Karpas-422 (cell line): ENCODE measurements around the gene TEX19. TPM values are rescaled to one million over a fixed set of nuclear protein-coding genes. Genes with fewer than 3 reads are reported as not detected.

Source experiments
- DNase-seq: peaks from one replicate; pipeline ENCODE4 v3.0.0-alpha.2; 2015
- H2AFZ ChIP-seq: fragments of 200-600 bp; sonication (generic); 2 replicates; pipeline ENCODE4 v1.6.1; 2014; ENCODE audit warnings: antibody characterized with exemption, low read length, mixed read lengths
- H3K27ac ChIP-seq: fragments of 200-600 bp; sonication (generic); 2 replicates; pipeline ENCODE4 v1.5.1; 2014; ENCODE audit warnings: mild to moderate bottlenecking, low read length, moderate library complexity
- H3K27me3 ChIP-seq: fragments of 200-600 bp; sonication (generic); 2 replicates; pipeline ENCODE4 v1.6.1; 2014; ENCODE audit warnings: low read length, mixed read lengths
- H3K36me3 ChIP-seq: fragments of 200-600 bp; sonication (generic); 2 replicates; pipeline ENCODE4 v1.6.1; 2014; ENCODE audit warnings: low read length, mixed read lengths; ENCODE audit not compliant: insufficient read depth
- H3K4me1 ChIP-seq: fragments of 200-600 bp; sonication (generic); 2 replicates; pipeline ENCODE4 v1.6.1; 2014; ENCODE audit warnings: mild to moderate bottlenecking, low read length, mixed read lengths
- H3K4me2 ChIP-seq: fragments of 200-600 bp; sonication (generic); 2 replicates; pipeline ENCODE4 v1.6.1; 2014; ENCODE audit warnings: low read length, low read depth, mild to moderate bottlenecking; ENCODE audit not compliant: poor library complexity, severe bottlenecking
- H3K4me3 ChIP-seq: fragments of 200-600 bp; sonication (generic); 2 replicates; pipeline ENCODE4 v1.5.1; 2014; ENCODE audit warnings: mild to moderate bottlenecking, antibody characterized with exemption, low read length, mixed read lengths
- H3K79me2 ChIP-seq: fragments of 200-600 bp; sonication (generic); 2 replicates; pipeline ENCODE4 v1.6.1; 2014; ENCODE audit warnings: mild to moderate bottlenecking, low read length, mixed read lengths
- H3K9ac ChIP-seq: fragments of 200-600 bp; sonication (generic); 2 replicates; pipeline ENCODE4 v1.6.0; 2014; ENCODE audit warnings: low read length
- H3K9me2 ChIP-seq: fragments of 200-600 bp; sonication (generic), shearing (Covaris generic); replicated peaks from 2 replicates; pipeline ENCODE4 v1.6.0; 2014; ENCODE audit warnings: mild to moderate bottlenecking, low read length, moderate library complexity; ENCODE audit not compliant: insufficient read depth
- H3K9me3 ChIP-seq: fragments of 300-700, 200-600 bp; sonication (generic); 2 replicates; pipeline ENCODE4 v1.6.1; 2014; ENCODE audit warnings: low read length, mixed read lengths
- H4K20me1 ChIP-seq: fragments of 200-600 bp; sonication (generic); 2 replicates; pipeline ENCODE4 v1.6.1; 2014; ENCODE audit warnings: mild to moderate bottlenecking, antibody characterized with exemption, low read length, low read depth; ENCODE audit not compliant: insufficient read depth
- total RNA-seq: library from RNA; depleted of rRNA; stranded (reverse); fragments of >200 nt; shearing (Covaris generic); gene quantifications from 2 replicates; pipeline ENCODE4 v1.2.3, GENCODE V29; 2014; ENCODE audit warnings: low replicate concordance; rRNA removed

TEX19 gene, protein sequence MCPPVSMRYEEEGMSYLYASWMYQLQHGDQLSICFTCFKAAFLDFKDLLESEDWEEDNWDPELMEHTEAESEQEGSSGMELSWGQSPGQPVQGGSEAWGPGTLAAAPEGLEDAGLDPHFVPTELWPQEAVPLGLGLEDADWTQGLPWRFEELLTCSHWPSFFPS
- total RNA-seq, result 0.34 and 2.3 TPM in 2 replicates

DNA sequence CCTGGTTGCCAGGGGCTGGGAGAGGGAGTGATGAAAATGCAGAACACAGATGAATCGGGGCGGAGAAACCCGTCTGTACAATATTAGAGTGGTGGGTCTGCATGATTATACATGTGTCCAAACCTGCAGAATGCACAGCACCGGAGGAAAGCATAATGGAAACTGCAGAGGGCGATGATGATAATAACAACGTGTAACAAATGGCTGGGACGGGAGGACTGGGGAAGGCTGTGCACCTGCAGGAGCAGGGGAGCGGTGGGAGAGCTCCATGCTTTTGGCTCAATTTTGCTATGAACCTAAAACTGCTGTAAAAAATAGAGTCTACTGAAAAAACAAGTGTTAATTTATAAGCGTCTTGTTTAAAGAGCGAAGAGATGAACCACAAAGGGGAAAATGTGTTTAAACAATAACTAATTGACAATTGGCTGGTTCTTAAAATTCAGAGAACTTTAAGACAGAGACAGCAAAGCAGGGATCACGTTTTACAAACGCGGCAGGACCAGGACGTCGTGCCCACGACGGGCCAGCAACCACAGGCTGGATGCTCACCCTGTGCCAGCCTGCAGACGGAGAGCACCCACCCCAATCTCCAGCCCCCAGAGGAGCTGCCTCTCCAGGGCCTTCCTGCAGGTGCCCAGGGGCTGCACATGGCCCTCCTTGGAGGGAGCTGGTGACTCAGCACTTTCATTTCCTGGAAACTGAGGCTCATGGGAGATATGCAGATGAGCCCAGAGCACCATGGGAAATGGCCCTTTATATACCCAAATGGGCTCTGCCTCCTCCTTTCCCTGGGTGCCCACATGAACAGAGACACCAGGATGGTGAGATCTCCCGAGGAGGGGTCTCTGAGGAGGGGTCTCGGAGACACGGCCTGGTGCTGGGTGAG, at the start of gene TEX19:
Gene TEX19 (plus strand): TSS at position 783 of the 886 bp plus-strand sequence. CDS start 2,904 bp downstream, outside the sequence.
- Histone ChIP-seq H3K79me2 (no peaks in the 10 kb centered on the region), H3K4me3 (no peak within 1 kb of the TSS), H3K27ac (no peak within 1 kb of the TSS), H3K9me3 (no peaks in the 10 kb centered on the region), H3K4me2 (no peak within 1 kb of the TSS), H4K20me1 (no peaks in the 10 kb centered on the region), H3K4me1 (peaks cover 15% of the 10 kb centered on the region), H3K9ac (no peak within 1 kb of the TSS), H3K9me2 (no peaks in the 10 kb centered on the region), H3K27me3 (no peaks in the 10 kb centered on the region), H3K36me3 (no peaks in the 10 kb centered on the region), H2AFZ (0 out of 2 replicates have a peak within 1 kb of the TSS, but pooled peaks have one; percentile 52)
- peak; percentile 83 for DNase-seq

DNA sequence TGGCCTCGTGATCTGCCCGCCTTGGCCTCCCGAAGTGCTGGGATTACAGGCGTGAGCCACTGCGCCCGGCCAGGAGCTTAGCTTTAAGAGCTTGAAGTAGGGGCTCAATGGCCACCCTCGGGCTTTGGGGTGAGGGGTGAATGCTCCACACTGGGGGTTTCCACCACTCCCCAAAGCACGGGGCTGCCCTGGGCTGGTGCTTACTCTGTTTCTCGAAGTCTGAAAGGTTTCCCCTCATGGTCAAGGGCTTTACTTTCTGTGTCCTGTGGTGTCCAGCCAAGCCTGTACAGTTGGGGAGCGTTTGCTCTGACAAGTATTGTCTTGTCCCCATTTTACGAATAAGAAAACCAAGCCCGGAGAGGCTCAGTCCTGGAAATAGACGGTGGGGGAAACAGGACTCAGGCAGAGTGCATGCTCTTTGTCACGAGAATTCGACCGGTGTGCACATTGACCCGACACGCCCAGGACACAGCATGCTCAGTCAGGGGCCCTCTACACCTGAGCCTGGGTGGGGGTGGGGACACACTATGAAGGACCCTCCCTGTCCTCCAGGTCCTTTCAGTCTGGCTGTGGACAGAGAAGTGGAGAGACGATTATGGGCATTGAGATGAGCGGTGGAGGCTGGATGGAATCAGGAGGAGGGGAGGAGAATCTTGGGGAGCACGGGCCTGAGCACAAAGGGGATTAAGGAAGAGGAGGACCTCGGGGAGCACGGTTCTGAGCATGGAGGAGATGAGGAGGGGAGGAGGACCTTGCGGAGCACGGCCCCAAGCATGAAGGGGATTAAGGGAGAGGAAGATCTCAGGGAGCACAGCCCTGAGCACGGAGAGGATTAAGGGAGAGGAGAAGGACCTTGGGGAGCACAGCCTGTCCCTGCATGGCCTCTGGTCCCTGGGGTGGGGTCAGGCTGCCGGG, 49.1 kb upstream of the TEX19 start:
- Histone ChIP-seq H3K9ac (no peak overlapping the region), H3K9me2 (no peaks in the 10 kb centered on the region), H3K4me2 (no peak overlapping the region), H3K27ac (no peak overlapping the region), H3K4me3 (no peak overlapping the region), H3K79me2 (no peaks in the 10 kb centered on the region), H2AFZ (no peak overlapping the region), H3K9me3 (no peaks in the 10 kb centered on the region), H4K20me1 (no peaks in the 10 kb centered on the region), H3K4me1 (no peaks in the 10 kb centered on the region), H3K36me3 (no peaks in the 10 kb centered on the region), H3K27me3 (no peaks in the 10 kb centered on the region)
- no peak for DNase-seq

DNA sequence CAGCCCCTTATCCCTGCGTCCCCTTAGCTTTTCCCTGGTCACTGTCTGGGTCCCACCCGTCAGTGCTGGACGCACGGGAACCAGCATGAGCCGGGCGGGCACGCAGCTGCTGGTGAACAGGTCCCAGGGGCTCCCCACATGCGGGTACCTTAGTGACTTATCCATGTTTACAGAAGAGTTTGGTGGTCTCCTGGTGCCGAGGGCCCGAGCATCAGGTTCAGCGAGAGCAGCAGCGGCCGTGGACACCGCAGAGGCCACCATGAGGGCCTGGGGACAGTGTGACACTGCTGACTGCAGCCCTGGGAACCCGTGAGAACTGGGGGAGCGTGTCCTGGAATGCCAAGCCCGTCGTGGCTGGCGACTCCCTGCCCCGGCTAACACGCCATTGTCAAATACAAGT, 48.2 kb upstream of the TEX19 start:
- Histone ChIP-seq H3K27me3 (no peaks in the 10 kb centered on the region), H3K9ac (no peak overlapping the region), H4K20me1 (no peaks in the 10 kb centered on the region), H3K9me2 (no peaks in the 10 kb centered on the region), H3K4me2 (no peak overlapping the region), H3K4me3 (no peak overlapping the region), H3K27ac (no peak overlapping the region), H2AFZ (no peak overlapping the region), H3K79me2 (no peaks in the 10 kb centered on the region), H3K4me1 (no peaks in the 10 kb centered on the region), H3K36me3 (no peaks in the 10 kb centered on the region), H3K9me3 (no peaks in the 10 kb centered on the region)
- no peak for DNase-seq

DNA sequence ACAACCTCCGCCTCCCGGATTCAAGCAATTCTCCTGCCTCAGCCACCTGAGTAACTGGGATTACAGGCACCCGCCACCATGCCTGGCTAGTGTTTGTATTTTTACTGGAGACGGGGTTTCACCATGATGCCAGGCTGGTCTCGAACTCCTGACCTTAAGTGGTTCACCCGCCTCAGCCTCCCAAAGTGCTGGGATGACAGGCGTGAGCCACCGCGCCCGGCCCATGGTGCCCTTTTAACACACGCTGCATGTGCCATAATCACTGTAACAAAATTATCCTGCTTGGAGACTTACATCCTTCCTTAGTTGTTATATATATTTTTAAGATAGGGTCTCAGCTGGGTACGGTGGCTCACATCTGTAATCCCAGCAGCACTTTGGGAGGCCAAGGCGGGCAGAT, 47.1 kb upstream of the TEX19 start:
- Histone ChIP-seq H3K4me3 (no peak overlapping the region), H4K20me1 (no peaks in the 10 kb centered on the region), H3K4me1 (no peaks in the 10 kb centered on the region), H3K9me2 (no peaks in the 10 kb centered on the region), H3K9me3 (no peaks in the 10 kb centered on the region), H3K9ac (no peak overlapping the region), H3K4me2 (no peak overlapping the region), H3K27ac (no peak overlapping the region), H2AFZ (no peak overlapping the region), H3K27me3 (no peaks in the 10 kb centered on the region), H3K36me3 (no peaks in the 10 kb centered on the region), H3K79me2 (no peaks in the 10 kb centered on the region)
- no peak for DNase-seq

DNA sequence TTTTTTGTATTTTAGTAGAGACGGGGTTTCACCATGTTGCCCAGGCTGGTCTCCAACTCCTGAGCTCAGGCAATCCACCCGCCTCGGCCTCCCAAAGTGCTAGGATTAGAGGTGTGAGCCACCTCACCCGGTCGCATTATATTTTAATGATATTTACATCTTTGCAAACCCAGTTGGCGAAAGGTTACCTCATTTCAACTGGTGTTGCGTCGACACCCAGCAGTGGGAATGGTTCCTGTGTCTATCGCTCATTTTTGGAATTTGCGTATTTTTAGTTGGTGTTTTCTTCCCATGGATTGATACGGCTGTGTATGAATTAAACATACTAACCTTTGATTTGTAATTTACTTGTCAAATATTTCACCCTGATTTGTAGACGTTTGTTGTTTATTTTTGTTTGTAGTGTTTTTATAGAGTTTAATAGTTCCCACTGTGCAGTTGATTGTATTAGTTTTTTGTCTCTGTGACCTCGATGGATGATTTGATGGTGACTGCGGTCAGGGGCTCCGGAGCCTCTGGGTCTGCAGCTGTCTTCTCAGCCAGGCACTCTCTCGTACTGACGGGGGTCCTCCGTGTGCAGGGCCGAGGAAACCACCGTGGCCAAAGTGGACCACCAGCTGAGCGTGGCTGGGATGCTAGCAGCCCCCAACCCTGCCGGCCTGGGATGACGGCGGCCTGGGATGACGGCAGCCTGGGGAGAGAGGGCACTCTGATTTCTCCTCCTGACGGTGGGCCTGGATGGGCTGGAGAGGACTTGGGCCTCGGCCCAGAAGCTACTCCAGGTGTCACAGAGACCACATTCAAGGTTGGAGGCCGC, 45.6 kb upstream of the TEX19 start:
- Histone ChIP-seq H3K36me3 (no peaks in the 10 kb centered on the region), H3K9ac (no peak overlapping the region), H4K20me1 (no peaks in the 10 kb centered on the region), H2AFZ (no peak overlapping the region), H3K4me3 (no peak overlapping the region), H3K9me2 (no peaks in the 10 kb centered on the region), H3K27me3 (no peaks in the 10 kb centered on the region), H3K27ac (no peak overlapping the region), H3K4me2 (no peak overlapping the region), H3K79me2 (no peaks in the 10 kb centered on the region), H3K9me3 (no peaks in the 10 kb centered on the region; the same call in 1 of the 2 replicates), H3K4me1 (no peaks in the 10 kb centered on the region)
- DNase-seq, result no peak

DNA sequence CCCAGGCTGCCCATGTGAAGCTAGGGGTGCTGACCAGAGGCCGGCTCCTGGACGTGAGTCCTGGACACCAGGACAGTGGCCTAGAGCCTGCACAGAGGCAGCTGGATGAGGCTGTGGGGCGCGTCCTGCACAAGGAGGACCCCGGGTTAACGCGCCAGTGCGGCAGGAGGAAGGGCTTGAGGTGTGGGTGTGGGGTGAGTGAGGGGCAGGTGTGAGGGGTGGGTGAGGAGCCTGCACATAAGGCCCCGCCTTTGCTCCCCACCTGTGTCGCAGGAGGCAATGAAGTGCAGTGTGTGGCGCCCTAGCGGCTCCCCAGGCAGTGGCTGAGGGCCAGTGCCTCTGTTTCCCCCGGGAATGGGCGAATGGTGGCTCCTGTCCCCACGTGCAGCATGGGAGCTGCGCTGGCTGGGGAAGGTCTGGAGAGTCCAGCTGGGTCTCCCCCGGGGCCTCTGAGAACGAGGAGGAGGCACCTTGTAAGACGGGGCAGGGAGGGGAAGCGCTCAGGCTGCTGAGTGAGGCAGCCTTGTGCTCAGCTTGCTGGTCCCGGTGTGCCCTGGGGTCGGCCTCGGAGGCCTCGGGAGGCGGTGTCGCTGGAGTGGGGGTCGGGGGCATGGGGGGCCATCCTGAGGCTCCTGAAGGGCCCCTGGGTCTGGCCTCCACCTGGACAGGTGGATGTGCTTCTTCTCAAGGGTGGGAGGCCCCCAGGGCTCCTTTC, 44.9 kb upstream of the TEX19 start:
- H3K9me3 ChIP-seq, result no peaks in the 10 kb centered on the region; the same call in 1 of the 2 replicates
- H3K4me2 ChIP-seq, result no peak overlapping the region
- no peak for DNase-seq
- H2AFZ ChIP-seq, result no peak overlapping the region
- H4K20me1 ChIP-seq, result no peaks in the 10 kb centered on the region
- H3K27me3 ChIP-seq, result no peaks in the 10 kb centered on the region
- H3K79me2 ChIP-seq, result no peaks in the 10 kb centered on the region
- no peaks in the 10 kb centered on the region for H3K36me3 ChIP-seq
- H3K27ac ChIP-seq, result no peak overlapping the region
- H3K9me2 ChIP-seq, result no peaks in the 10 kb centered on the region
- H3K4me3 ChIP-seq, result no peak overlapping the region
- H3K4me1 ChIP-seq, result no peaks in the 10 kb centered on the region
- no peak overlapping the region for H3K9ac ChIP-seq
